Measurements from ENCODE around the gene ADRB1.

Gene ADRB1

GRCh38 chr10:114095559-114096337 is 52.1 kb downstream of the ADRB1 start:
- no peak for DNase-seq
